Caco-2 (cell line): ENCODE results near the gene CA6. TPM values are rescaled to one million over a fixed set of nuclear protein-coding genes. Genes with fewer than 3 reads are reported as not detected.

Source experiments
- BruUV-seq: library from RNA; stranded (reverse); fragments of 400-500 nt; replicated peaks from 2 replicates; lab custom pipeline; 2021; lab: Mats Ljungman, UMichigan
- CTCF ChIA-PET: fragments of 300-600 bp; sonication (Branson Sonifier 250); formaldehyde crosslinking; loops from one replicate; lab custom pipeline; 2022; ENCODE audit warnings: antibody characterized with exemption; lab: Charles Lee
- POLR2A ChIA-PET: fragments of 300-600 bp; sonication (Branson Sonifier 250); formaldehyde crosslinking; loops from one replicate; lab custom pipeline; 2022; ENCODE audit warnings: antibody characterized with exemption; lab: Charles Lee
- DNase-seq, 2 experiments: peaks; one replicate each; pipeline versions ENCODE4 v3.0.0 to v3.0.0-alpha.2; 2020 to 2022
- H3K27me3 ChIP-seq: replicated peaks from 2 replicates; pipeline ENCODE4 v1.6.0; 2011; ENCODE audit warnings: low read length; ENCODE audit not compliant: control insufficient read depth, insufficient read depth
- H3K36me3 ChIP-seq: 2 replicates; pipeline ENCODE4 v1.5.1; 2011; ENCODE audit warnings: low read length; ENCODE audit not compliant: control insufficient read depth, insufficient read depth
- H3K4me1 ChIP-seq: fragments of 250-450 bp; sonication (Bioruptor Pico); 2 replicates; pipeline ENCODE4 v1.5.1; 2020; ENCODE audit warnings: mild to moderate bottlenecking
- H3K4me3 ChIP-seq: 2 replicates; pipeline ENCODE4 v1.5.1; 2011; ENCODE audit warnings: low read depth, mild to moderate bottlenecking, control low read depth, low read length
- H3K9me3 ChIP-seq: fragments of 250-450 bp; sonication (Bioruptor Pico); 2 replicates; pipeline ENCODE4 v1.5.1; 2020; ENCODE audit warnings: mild to moderate bottlenecking, moderate library complexity
- H3K27ac Mint-ChIP-seq: one replicate; pipeline ENCODE4 v1.8.0; 2022; ENCODE audit warnings: mixed read lengths; ENCODE audit not compliant: unreplicated experiment
- H3K27me3 Mint-ChIP-seq: one replicate; pipeline ENCODE4 v1.8.0; 2022; ENCODE audit warnings: mixed read lengths; ENCODE audit not compliant: insufficient read depth, unreplicated experiment
- H3K36me3 Mint-ChIP-seq: one replicate; pipeline ENCODE4 v1.8.0; 2022; ENCODE audit warnings: mild to moderate bottlenecking, mixed read lengths; ENCODE audit not compliant: insufficient read depth, unreplicated experiment
- H3K4me1 Mint-ChIP-seq: one replicate; pipeline ENCODE4 v1.8.0; 2022; ENCODE audit warnings: low read depth, mixed read lengths; ENCODE audit not compliant: unreplicated experiment
- H3K4me3 Mint-ChIP-seq: one replicate; pipeline ENCODE4 v1.8.0; 2022; ENCODE audit warnings: mild to moderate bottlenecking, moderate library complexity, mixed read lengths; ENCODE audit not compliant: unreplicated experiment
- H3K9me3 Mint-ChIP-seq: one replicate; pipeline ENCODE4 v1.8.0; 2022; ENCODE audit warnings: mixed read lengths; ENCODE audit not compliant: unreplicated experiment
- intact Hi-C: fragments of 100-400 bp; cut with micrococcal nuclease; formaldehyde crosslinking; loops from one replicate; pipeline ENCODE4 v1.10.0; 2022; ENCODE audit not compliant: unreplicated experiment
- total RNA-seq: library from RNA; stranded (reverse); gene quantifications from 2 replicates; pipeline ENCODE4 v1.2.3, GENCODE V29; 2022
- TF ChIP-seq, protein P1 (sequence below), 2 experiments: fragments of 200-600 bp in 1 of 2; IDR thresholded peaks; 1 replicate in 1 of 2; 2 replicates in 1 of 2; pipeline versions ENCODE4 v1.5.1 to v1.8.0; 2011 to 2022; ENCODE audit warnings: antibody characterized with exemption in 1 of 2, control low read depth in 1 of 2, inconsistent platforms in 1 of 2, low read depth in 1 of 2, low read length in 1 of 2, mild to moderate bottlenecking in 1 of 2, moderate library complexity in 1 of 2; ENCODE audit not compliant: insufficient read depth in 1 of 2, severe bottlenecking in 1 of 2, unreplicated experiment in 1 of 2

CA6 gene
- total RNA-seq, 1 experiment from 2014 or later, result not detected

DNA sequence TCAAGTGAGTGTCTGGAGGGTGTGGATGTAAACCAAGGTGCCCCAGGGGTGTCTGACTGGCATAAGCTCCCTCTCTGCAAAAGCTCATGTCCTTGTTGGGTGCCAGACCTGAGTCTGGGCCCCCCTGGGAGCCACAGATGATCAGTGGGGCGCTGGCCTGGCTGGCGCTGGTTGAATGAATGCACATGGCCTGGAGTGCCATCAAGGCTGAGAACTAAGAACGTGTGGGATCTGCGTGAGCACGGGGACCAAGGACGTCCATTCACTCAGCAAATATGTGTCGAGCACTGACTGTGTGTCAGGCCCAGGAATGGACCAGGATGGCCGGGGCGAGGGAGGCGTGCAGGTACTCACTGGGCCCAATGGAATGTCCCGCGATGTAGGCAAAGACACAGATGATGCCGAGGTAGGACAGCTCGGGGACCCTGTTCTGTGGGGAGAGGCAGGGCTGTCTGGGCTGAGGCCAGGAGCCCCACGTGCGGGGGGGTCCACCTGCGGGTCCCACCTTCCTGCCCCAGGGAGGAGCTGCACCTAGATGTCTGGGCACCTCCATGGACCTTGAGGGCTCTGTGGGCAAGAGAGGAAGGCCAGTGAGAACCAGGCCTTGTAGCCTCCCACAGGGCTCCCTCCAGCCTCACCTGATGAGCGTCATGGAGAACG, 61.4 kb downstream of the CA6 start:
- H3K36me3 ChIP-seq, result no peaks in the 10 kb centered on the region
- Mint-ChIP-seq H3K27me3 (no peaks in the 10 kb centered on the region), H3K36me3 (no peaks in the 10 kb centered on the region), H3K9me3 (no peaks in the 10 kb centered on the region), H3K4me1 (peaks cover 23% of the 10 kb centered on the region), H3K4me3 (no peak overlapping the region), H3K27ac (no peak overlapping the region)
- DNase-seq, result no peak
- no TSS peak for BruUV-seq
- POLR2A ChIA-PET, result no interaction called here
- TF ChIP-seq, protein P1, sequence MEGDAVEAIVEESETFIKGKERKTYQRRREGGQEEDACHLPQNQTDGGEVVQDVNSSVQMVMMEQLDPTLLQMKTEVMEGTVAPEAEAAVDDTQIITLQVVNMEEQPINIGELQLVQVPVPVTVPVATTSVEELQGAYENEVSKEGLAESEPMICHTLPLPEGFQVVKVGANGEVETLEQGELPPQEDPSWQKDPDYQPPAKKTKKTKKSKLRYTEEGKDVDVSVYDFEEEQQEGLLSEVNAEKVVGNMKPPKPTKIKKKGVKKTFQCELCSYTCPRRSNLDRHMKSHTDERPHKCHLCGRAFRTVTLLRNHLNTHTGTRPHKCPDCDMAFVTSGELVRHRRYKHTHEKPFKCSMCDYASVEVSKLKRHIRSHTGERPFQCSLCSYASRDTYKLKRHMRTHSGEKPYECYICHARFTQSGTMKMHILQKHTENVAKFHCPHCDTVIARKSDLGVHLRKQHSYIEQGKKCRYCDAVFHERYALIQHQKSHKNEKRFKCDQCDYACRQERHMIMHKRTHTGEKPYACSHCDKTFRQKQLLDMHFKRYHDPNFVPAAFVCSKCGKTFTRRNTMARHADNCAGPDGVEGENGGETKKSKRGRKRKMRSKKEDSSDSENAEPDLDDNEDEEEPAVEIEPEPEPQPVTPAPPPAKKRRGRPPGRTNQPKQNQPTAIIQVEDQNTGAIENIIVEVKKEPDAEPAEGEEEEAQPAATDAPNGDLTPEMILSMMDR (IDR thresholded peaks at IDR 0.05; ENCODE audit: insufficient read depth in 1 of 2, low read depth in 1 of 2, low read length in 1 of 2, severe bottlenecking in 1 of 2, unreplicated experiment in 1 of 2), result no peak
- peaks cover 38% of the 10 kb centered on the region for H3K4me1 ChIP-seq
- CTCF ChIA-PET, result no interaction called here
- intact Hi-C loops, result loop anchor here (5.0 kb wide), 1 partner anchor 45 kb away; no protein-coding TSS in a partner anchor
- H3K27me3 ChIP-seq, result no peaks in the 10 kb centered on the region
- H3K4me3 ChIP-seq, result no peak overlapping the region
- H3K9me3 ChIP-seq, result no peaks in the 10 kb centered on the region

DNA sequence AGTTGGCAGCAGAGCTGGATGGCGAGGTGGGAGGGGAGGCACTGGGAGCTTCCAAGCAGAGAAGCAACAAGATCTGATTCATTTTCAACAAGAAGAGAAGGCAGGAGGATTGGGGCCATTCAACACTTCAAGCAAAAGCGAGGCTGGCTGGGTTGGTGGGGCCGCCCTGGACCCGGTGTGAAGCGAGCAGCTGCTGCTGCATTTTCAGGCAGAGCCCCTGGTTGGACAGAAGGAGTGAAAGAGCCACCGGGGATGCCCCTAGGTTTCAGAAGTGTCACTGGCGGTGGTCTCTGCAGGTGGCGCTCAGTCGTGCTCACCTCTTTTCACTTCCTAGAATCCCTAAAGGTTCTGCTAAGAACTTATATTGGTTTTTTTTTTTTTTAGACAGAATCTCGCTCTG, 62.6 kb downstream of the CA6 start:
- Mint-ChIP-seq H3K4me1 (peaks cover 15% of the 10 kb centered on the region), H3K4me3 (no peak overlapping the region), H3K27ac (no peak overlapping the region), H3K27me3 (no peaks in the 10 kb centered on the region), H3K36me3 (no peaks in the 10 kb centered on the region), H3K9me3 (no peaks in the 10 kb centered on the region)
- Histone ChIP-seq H3K9me3 (no peaks in the 10 kb centered on the region), H3K27me3 (no peaks in the 10 kb centered on the region), H3K36me3 (no peaks in the 10 kb centered on the region), H3K4me3 (no peak overlapping the region), H3K4me1 (peaks cover 27% of the 10 kb centered on the region)
- intact Hi-C loops, result loop anchor here (5.0 kb wide), 1 partner anchor 46 kb away; no protein-coding TSS in a partner anchor
- no peak for DNase-seq
- TF ChIP-seq, protein P1 (IDR thresholded peaks at IDR 0.05; ENCODE audit: insufficient read depth in 1 of 2, low read depth in 1 of 2, low read length in 1 of 2, severe bottlenecking in 1 of 2, unreplicated experiment in 1 of 2), result no peak
- POLR2A ChIA-PET, result no interaction called here
- CTCF ChIA-PET, result no interaction called here
- BruUV-seq, result no TSS peak

DNA sequence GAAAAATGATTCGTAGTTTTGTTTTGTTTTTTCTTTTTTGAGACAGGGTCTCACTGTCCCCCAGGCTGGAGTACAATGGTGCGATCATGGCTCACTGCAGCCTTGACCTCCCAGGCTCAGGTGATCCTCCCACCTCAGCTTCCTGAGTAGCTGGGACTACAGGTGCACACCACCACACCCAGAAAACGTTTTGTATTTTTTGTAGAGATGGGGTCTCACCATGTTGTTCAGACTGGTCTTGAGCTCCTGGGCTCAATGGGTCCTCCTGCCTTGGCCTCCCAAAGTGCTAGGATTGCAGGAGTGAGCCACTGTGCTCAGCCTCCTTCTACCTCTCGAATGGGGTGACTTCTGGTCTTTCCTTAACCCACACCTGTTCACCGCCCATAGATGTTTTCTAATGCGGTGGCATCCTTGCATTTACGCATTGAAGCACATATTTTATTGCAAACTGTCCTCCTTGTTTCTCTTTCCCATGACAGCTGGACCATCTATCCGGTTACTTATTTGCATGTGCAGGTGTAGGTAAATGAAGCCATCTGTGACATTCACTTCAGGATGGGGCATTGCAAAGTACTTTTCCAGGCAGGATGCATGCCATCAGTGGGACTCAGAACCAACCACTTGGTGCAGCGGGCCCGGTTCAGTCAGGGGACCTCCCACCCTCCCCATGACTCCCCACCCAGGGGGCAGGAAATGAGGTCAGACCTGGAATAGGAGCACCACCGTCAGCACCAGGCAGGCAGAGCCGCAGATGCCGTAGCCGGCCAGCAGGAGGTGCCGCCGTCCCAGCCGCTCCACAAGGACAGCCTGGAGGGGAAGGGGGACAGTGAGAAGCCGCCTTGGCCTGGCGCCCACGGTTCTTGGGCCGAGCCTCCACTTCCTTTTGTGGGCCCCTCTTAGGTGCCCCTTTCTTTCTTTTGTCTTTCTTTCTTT, 64.0 kb downstream of the CA6 start:
- POLR2A ChIA-PET, result no interaction called here
- intact Hi-C loops, result loop anchor here (1.0 to 5.0 kb wide), 2 partner anchors 47 to 92 kb away; no protein-coding TSS in a partner anchor
- BruUV-seq, result no TSS peak

More for the DNA sequence above, 64.0 kb downstream of the CA6 start:
- no peak overlapping the region for H3K4me3 Mint-ChIP-seq
- TF ChIP-seq, protein P1 (IDR thresholded peaks at IDR 0.05; ENCODE audit: insufficient read depth in 1 of 2, low read depth in 1 of 2, low read length in 1 of 2, severe bottlenecking in 1 of 2, unreplicated experiment in 1 of 2), result peak in 1 of 2 experiments; percentile 38
- no peaks in the 10 kb centered on the region for H3K36me3 Mint-ChIP-seq
- H3K27ac Mint-ChIP-seq, result peak overlapping the region; percentile 70
- H3K4me1 Mint-ChIP-seq, result peaks cover 15% of the 10 kb centered on the region
- Histone ChIP-seq H3K27me3 (no peaks in the 10 kb centered on the region), H3K36me3 (no peaks in the 10 kb centered on the region), H3K4me3 (no peak overlapping the region), H3K9me3 (no peaks in the 10 kb centered on the region), H3K4me1 (peaks cover 17% of the 10 kb centered on the region)
- no peaks in the 10 kb centered on the region for H3K9me3 Mint-ChIP-seq
- peak in 1 of 2 experiments; percentile 43 for DNase-seq
- CTCF ChIA-PET, result interaction anchor here (0.5 to 0.6 kb wide), 2 partner anchors 50 to 75 kb away, joined by 3 to 4 read pairs; no protein-coding TSS in a partner anchor
- H3K27me3 Mint-ChIP-seq, result no peaks in the 10 kb centered on the region
